ENCODE measurements around the gene WDR6. TPM values are rescaled to one million over a fixed set of nuclear protein-coding genes. Genes with fewer than 3 reads are reported as not detected.
A peak's percentile ranks its signal among the peaks of the same experiment; 100 is the strongest.

Gene WDR6
- total RNA-seq, 2 experiments from 2014 or later = 111 to 125 TPM

GRCh38 chr3:49015072-49015471 is 7.9 kb downstream of the WDR6 start:
- Mint-ChIP-seq H3K9me3 (no peaks in the 10 kb centered on the region), H3K4me3 (no peak overlapping the region), H3K4me1 (ENCODE audit: low read depth) (peaks cover 13% of the 10 kb centered on the region), H3K27me3 (no peaks in the 10 kb centered on the region), H3K36me3 (ENCODE audit: low read depth) (peaks cover 16% of the 10 kb centered on the region), H3K27ac (no peak overlapping the region)
- POLR2A ChIA-PET = interaction anchor here (1.0 to 7.9 kb wide), 6 partner anchors 9 to 78 kb away, joined by 3 to 90 read pairs (median 4); partner anchors contain the start of genes IMPDH2, NDUFAF3 and QRICH1
- intact Hi-C loops (cut with micrococcal nuclease) = no loop called here
- TF ChIP-seq CTCF (IDR thresholded peaks at IDR 0.05) = no peak
- DNase-seq = no peak
- no peak for ATAC-seq
- CTCF ChIA-PET = interaction anchor here (0.9 to 8.6 kb wide), 2 partner anchors 24 to 28 kb away, joined by 5 to 78 read pairs; partner anchors contain the start of gene P4HTM

DNA sequence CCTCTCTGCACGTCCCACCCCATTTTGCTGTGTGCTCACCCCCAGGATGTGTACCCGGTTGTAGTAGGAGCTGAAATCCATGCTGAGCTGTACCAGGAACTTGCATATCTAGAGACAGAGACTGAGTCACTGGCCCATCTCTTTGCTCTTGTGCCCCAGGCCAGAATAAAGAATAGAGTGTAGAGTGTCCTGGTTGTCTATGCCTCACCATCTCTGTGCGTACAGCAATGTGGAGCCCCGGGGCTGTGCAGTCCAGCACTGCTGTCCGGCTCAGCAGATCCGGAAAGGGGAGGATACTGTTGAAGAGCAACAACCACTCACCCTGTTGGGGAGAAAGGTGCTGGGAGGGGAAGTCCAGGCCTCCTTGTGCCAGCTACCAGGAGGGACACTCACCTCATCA is 8.6 kb downstream of the WDR6 start:
- Mint-ChIP-seq H3K27me3 (no peaks in the 10 kb centered on the region), H3K36me3 (ENCODE audit: low read depth) (peaks cover 23% of the 10 kb centered on the region), H3K27ac (no peak overlapping the region), H3K4me1 (ENCODE audit: low read depth) (peaks cover 16% of the 10 kb centered on the region), H3K9me3 (no peaks in the 10 kb centered on the region), H3K4me3 (no peak overlapping the region)
- intact Hi-C loops (cut with micrococcal nuclease) = no loop called here
- TF ChIP-seq CTCF (IDR thresholded peaks at IDR 0.05) = no peak
- POLR2A ChIA-PET = interaction anchor here (1.0 to 12.0 kb wide), 6 partner anchors 8 to 78 kb away, joined by 3 to 200 read pairs (median 14); partner anchors contain the start of genes IMPDH2, NDUFAF3, QRICH1 and WDR6
- no peak for ATAC-seq
- no peak for DNase-seq
- CTCF ChIA-PET = interaction anchor here (1.1 to 8.6 kb wide), 3 partner anchors 8 to 79 kb away, joined by 3 to 78 read pairs (median 18); partner anchors contain the start of genes P4HTM and WDR6

DNA sequence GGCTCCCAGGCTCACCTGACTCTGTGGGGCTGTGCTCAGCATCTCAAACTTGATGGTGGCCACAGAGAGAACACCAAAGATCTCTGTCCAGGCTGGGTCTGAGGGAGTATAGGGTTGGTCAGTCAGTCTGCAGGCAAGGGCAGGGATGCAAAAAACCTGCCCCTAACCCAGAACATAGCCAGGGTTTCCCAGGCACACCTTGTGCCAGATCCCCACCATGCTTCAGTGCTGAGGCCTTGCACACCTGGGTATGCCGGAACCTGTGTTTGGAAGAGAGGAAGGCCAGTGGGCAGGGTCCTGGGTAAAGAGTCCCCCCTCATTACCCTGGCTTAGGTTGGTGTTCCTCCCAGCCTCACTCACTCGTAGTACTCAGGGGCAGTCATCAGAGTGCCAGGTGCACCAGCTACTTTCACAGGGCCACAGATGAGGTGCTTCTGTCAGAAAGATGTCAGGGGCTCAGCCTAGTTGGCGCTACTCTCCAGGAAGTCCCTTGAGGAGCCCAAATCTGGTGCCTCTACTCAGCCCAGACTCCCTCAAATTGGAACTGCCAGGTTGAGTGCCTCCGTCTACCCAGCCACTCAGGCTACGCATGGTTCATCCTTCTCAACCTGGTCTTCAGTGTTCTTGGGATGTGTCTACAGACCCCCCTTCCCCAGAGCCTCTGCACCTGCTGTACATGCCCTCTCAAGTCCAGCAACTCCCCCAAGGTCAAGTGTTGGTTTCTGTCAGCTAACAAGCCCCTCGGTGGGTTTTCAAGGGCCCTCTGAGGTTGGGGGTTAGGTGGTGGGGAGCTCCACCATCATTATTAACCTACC is 9.4 kb downstream of the WDR6 start:
- H3K4me3 Mint-ChIP-seq = peak overlapping the region; percentile 87
- H3K4me1 Mint-ChIP-seq (ENCODE audit: low read depth) = peaks cover 16% of the 10 kb centered on the region
- intact Hi-C loops (cut with micrococcal nuclease) = no loop called here
- no peak for DNase-seq
- peaks cover 23% of the 10 kb centered on the region for H3K36me3 Mint-ChIP-seq (ENCODE audit: low read depth)
- no peak overlapping the region for H3K27ac Mint-ChIP-seq
- no peaks in the 10 kb centered on the region for H3K27me3 Mint-ChIP-seq
- no peak for TF ChIP-seq CTCF (IDR thresholded peaks at IDR 0.05)
- ChIA-PET CTCF (interaction anchor here (0.8 to 8.6 kb wide), 5 partner anchors 9 to 78 kb away, joined by 3 to 78 read pairs (median 3); partner anchors contain the start of genes P4HTM and WDR6), POLR2A (interaction anchor here (0.5 to 12.0 kb wide), 11 partner anchors 7 to 81 kb away, joined by 3 to 200 read pairs (median 6); partner anchors contain the start of genes IMPDH2, NDUFAF3, P4HTM and WDR6)
- ATAC-seq = no peak
- no peaks in the 10 kb centered on the region for H3K9me3 Mint-ChIP-seq

DNA sequence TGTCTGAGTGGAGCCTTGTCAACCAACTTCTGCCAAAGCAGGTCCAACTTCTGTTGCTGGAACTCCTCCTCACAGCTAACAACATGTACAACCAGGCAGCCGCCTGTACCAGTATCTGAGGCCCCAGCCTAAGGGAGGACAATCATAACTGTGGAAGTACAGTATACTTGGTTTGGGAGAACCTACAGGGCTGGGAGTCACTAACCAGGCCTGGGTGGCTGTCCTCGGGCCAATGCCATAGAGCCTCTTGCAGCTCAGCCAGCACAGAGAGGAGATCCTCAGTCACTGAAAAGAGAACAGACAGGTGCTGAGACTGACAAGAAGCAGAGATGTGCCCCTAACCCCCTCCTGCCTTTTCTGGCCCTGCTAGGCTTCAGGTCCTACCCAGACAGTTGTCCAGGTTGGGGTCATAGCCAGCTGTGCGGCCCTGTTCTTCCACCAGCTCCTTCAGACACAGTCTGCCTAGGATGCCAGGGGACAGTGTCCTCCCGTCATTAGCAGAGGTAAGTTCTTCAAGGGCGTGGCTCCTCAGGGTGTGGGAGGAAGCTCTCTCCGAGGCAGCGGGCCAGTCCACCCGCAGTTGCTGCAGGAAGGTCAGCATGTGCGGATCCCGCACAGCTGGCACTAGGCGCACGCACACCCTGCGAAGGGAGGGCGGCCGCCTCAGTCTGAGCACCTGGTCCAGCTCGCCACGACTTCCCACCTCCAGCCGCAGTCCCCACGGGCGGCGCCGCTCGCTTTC is 10.2 kb downstream of the WDR6 start:
- Mint-ChIP-seq H3K27me3 (no peaks in the 10 kb centered on the region), H3K9me3 (no peaks in the 10 kb centered on the region), H3K4me3 (peak overlapping the region; percentile 87), H3K4me1 (ENCODE audit: low read depth) (peaks cover 14% of the 10 kb centered on the region), H3K36me3 (ENCODE audit: low read depth) (peaks cover 17% of the 10 kb centered on the region), H3K27ac (peak overlapping the region; percentile 2)
- intact Hi-C loops (cut with micrococcal nuclease) = no loop called here
- ChIA-PET POLR2A (interaction anchor here (0.6 to 12.0 kb wide), 10 partner anchors 6 to 75 kb away, joined by 3 to 200 read pairs (median 6); partner anchors contain the start of genes IMPDH2, NDUFAF3, P4HTM and WDR6), CTCF (interaction anchor here (0.8 to 8.6 kb wide), 4 partner anchors 9 to 30 kb away, joined by 3 to 78 read pairs (median 10); partner anchors contain the start of genes P4HTM and WDR6)
- ATAC-seq = no peak
- DNase-seq = no peak
- TF ChIP-seq CTCF (IDR thresholded peaks at IDR 0.05) = no peak

Measured in activated CD8-positive, alpha-beta T cell treated with anti-CD3 and anti-CD28 coated beads for 36 hours (primary cell).